Panc1 (cell line): ENCODE results near the gene CAVIN3. TPM values are rescaled to one million over a fixed set of nuclear protein-coding genes. Genes with fewer than 3 reads are reported as not detected.

Source experiments
- ATAC-seq: fragments of 200-7000 bp; cut with Tn5 transposase; 2 replicates; pipeline ENCODE4 v1.9.1; 2020; ENCODE audit warnings: mild to moderate bottlenecking, moderate library complexity
- Bru-seq: library from RNA; stranded (reverse); fragments of 400-500 nt; gene quantifications from one replicate; lab custom pipeline; 2021; lab: Mats Ljungman, UMichigan
- BruChase-seq, 2 experiments: library from RNA; stranded (reverse); fragments of 400-500 nt; gene quantifications; one replicate each; lab custom pipeline; 2021; lab: Mats Ljungman, UMichigan
- BruUV-seq: library from RNA; stranded (reverse); fragments of 400-500 nt; replicated peaks from 2 replicates; lab custom pipeline; 2021; lab: Mats Ljungman, UMichigan
- CTCF ChIA-PET: fragments of 300-600 bp; sonication (Branson Sonifier 250); formaldehyde crosslinking; loops from one replicate; lab custom pipeline; 2022; ENCODE audit warnings: antibody characterized with exemption; lab: Charles Lee
- POLR2A ChIA-PET: fragments of 300-600 bp; sonication (Branson Sonifier 250); formaldehyde crosslinking; loops from one replicate; lab custom pipeline; 2022; ENCODE audit warnings: antibody characterized with exemption; lab: Charles Lee
- DNase-seq: peaks from one replicate; pipeline ENCODE4 v3.0.0-alpha.2; 2010; ENCODE audit warnings: low read depth, low spot score
- H3K27ac ChIP-seq: 2 replicates; pipeline ENCODE4 v1.5.1; 2011; ENCODE audit warnings: mild to moderate bottlenecking, low read length, inconsistent platforms
- H3K27me3 ChIP-seq: fragments of 200-500 bp; sonication (Bioruptor generic); 2 replicates; pipeline ENCODE4 v1.6.0; 2014; ENCODE audit warnings: low read length, inconsistent platforms; ENCODE audit not compliant: control insufficient read depth, insufficient read depth
- H3K36me3 ChIP-seq: fragments of 200-500 bp; sonication (Bioruptor generic); 2 replicates; pipeline ENCODE4 v1.5.1; 2014; ENCODE audit warnings: inconsistent platforms, mild to moderate bottlenecking, low read length, moderate library complexity; ENCODE audit not compliant: control insufficient read depth, insufficient read depth
- H3K4me1 ChIP-seq: 2 replicates; pipeline ENCODE4 v1.5.1; 2011; ENCODE audit warnings: inconsistent platforms, mild to moderate bottlenecking, low read length, moderate library complexity; ENCODE audit not compliant: control insufficient read depth, insufficient read depth
- H3K4me3 ChIP-seq, 2 experiments: 2 replicates each; pipeline ENCODE4 v1.5.1; 2011 to 2012; ENCODE audit warnings: low read depth in 2 of 2, low read length in 2 of 2, mild to moderate bottlenecking in 2 of 2, inconsistent platforms in 1 of 2, moderate library complexity in 1 of 2
- H3K9me3 ChIP-seq: fragments of 200-500 bp; sonication (Bioruptor generic); 2 replicates; pipeline ENCODE4 v1.5.1; 2014; ENCODE audit warnings: low read depth, mild to moderate bottlenecking, inconsistent platforms, low read length, moderate library complexity; ENCODE audit not compliant: control insufficient read depth, insufficient read depth
- POLR2AphosphoS5 ChIP-seq: IDR thresholded peaks from 2 replicates; pipeline ENCODE4 v1.6.1; 2012; ENCODE audit warnings: mild to moderate bottlenecking, low read depth, low read length, moderate library complexity
- SIN3A ChIP-seq: IDR thresholded peaks from 2 replicates; pipeline ENCODE4 v1.6.1; 2012; ENCODE audit warnings: low read depth, mild to moderate bottlenecking, low read length, moderate library complexity, borderline replicate concordance; ENCODE audit not compliant: insufficient read depth
- TCF7L2 ChIP-seq: IDR thresholded peaks from 2 replicates; pipeline ENCODE4 v1.6.1; 2011; ENCODE audit warnings: mild to moderate bottlenecking, low read depth, low read length, inconsistent platforms
- in situ Hi-C: cut with HindIII; loops from 2 replicates; pipeline ENCODE4 v1.10.0; 2016; ENCODE audit warnings: low sequenced_read_pairs, low pct_unique_long_range_greater_than_20kb
- intact Hi-C: fragments of 100-400 bp; cut with micrococcal nuclease; formaldehyde crosslinking; loops from one replicate; pipeline ENCODE4 v1.10.0; 2022; ENCODE audit not compliant: unreplicated experiment
- long read RNA-seq: library from polyadenylated mRNA; unstranded; transcript quantifications from one replicate; pipeline ENCODE4 v2.0.0, GENCODE V29; 2021; ENCODE audit not compliant: unreplicated experiment
- polyA plus RNA-seq: library from polyadenylated mRNA; unstranded; fragments of >200 nt; gene quantifications from one replicate; pipeline ENCODE4 v1.2.1, GENCODE V29; 2012; ENCODE audit warnings: missing spikeins; ENCODE audit not compliant: insufficient read length
- total RNA-seq: library from RNA; stranded (reverse); gene quantifications from one replicate; pipeline ENCODE4 v1.2.1, GENCODE V29; 2021; ENCODE audit not compliant: unreplicated experiment
- TF ChIP-seq, protein P1 (sequence below): fragments of 450-650 bp; IDR thresholded peaks from 2 replicates; pipeline ENCODE4 v1.5.1; 2017; ENCODE audit warnings: mild to moderate bottlenecking
- TF ChIP-seq, protein P2 (sequence below), 2 experiments: IDR thresholded peaks; 2 replicates each; pipeline ENCODE4 v1.6.1; 2011 to 2012; ENCODE audit warnings: low read depth in 2 of 2, control low read depth in 1 of 2, low read length in 1 of 2, mild to moderate bottlenecking in 1 of 2, moderate library complexity in 1 of 2; ENCODE audit not compliant: insufficient read depth in 1 of 2

CAVIN3 gene, protein sequence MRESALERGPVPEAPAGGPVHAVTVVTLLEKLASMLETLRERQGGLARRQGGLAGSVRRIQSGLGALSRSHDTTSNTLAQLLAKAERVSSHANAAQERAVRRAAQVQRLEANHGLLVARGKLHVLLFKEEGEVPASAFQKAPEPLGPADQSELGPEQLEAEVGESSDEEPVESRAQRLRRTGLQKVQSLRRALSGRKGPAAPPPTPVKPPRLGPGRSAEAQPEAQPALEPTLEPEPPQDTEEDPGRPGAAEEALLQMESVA
- total RNA-seq (31.1 TPM), Bru-seq, nascent RNA (percentile 53 among the genes with signal in this experiment), BruChase-seq, experiment 1, labeled RNA remaining after a 2-hour chase (percentile 52 among the genes with signal in this experiment), BruChase-seq, experiment 2, labeled RNA remaining after a 6-hour chase (percentile 70 among the genes with signal in this experiment)
- polyA plus RNA-seq, result 26.7 TPM
- long read RNA-seq, transcript CAVIN3-201 (2 exons, 1,174 nt), result major isoform, 35 of 37 reads
- long read RNA-seq, partial matches to known transcripts, result 0 of 37 reads
- long read RNA-seq, other reads (novel, unspliced or antisense), result 0 of 37 reads

DNA sequence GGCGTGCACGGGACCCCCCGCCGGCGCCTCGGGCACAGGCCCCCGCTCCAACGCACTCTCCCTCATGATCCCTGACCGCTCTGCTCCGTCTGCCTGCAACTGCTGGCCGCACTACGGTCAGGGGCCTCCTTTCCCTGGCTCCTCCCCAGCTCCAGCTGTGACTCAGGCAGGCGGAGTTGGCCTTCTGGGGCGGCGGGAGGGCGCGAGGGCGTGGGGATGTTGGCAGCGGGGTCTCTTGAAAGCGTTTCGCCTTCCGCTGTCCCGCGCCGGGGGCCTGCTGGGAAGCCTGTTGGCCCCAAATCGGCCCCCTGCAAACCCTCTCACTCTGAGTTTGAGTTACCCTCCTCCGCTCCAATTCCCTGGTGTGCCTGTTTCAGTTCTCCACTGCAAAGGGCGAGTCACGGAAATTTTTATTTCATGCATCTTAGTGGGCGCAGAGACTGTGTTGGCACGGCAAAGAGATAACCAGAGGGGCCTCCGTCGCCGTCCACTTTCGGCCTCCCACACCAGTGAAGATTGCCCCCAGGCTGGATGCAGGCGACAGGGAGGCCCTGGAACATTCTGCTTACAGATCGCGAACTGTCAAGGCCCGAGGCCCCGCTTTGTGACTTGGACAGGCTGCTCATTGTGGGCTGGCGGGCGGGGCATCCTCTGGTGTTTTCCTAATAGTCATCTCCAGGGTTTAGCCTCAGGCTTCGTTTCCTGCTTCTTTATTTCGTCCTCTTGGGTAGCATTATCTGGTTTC, at the start of gene CAVIN3:
CAVIN3 (minus strand) TSS at position 91 of the 745 bp plus-strand sequence; CDS start at position 66, 25 bp downstream.
- ChIA-PET CTCF (interaction anchor here (0.6 to 1.5 kb wide), 3 partner anchors 43 to 329 kb away, joined by 3 to 4 read pairs (median 3); no protein-coding TSS in a partner anchor), POLR2A (interaction anchor here (0.6 kb wide), 2 partner anchors 155 to 732 kb away, joined by 5 to 7 read pairs; no protein-coding TSS in a partner anchor)
- no TSS peak for BruUV-seq
- no peaks in the 10 kb centered on the region for H3K9me3 ChIP-seq
- peak; percentile 77 for ATAC-seq
- H3K4me1 ChIP-seq, result peaks cover 15% of the 10 kb centered on the region
- TF ChIP-seq, protein P1, sequence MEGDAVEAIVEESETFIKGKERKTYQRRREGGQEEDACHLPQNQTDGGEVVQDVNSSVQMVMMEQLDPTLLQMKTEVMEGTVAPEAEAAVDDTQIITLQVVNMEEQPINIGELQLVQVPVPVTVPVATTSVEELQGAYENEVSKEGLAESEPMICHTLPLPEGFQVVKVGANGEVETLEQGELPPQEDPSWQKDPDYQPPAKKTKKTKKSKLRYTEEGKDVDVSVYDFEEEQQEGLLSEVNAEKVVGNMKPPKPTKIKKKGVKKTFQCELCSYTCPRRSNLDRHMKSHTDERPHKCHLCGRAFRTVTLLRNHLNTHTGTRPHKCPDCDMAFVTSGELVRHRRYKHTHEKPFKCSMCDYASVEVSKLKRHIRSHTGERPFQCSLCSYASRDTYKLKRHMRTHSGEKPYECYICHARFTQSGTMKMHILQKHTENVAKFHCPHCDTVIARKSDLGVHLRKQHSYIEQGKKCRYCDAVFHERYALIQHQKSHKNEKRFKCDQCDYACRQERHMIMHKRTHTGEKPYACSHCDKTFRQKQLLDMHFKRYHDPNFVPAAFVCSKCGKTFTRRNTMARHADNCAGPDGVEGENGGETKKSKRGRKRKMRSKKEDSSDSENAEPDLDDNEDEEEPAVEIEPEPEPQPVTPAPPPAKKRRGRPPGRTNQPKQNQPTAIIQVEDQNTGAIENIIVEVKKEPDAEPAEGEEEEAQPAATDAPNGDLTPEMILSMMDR, result no peak
- TF ChIP-seq, protein P2, sequence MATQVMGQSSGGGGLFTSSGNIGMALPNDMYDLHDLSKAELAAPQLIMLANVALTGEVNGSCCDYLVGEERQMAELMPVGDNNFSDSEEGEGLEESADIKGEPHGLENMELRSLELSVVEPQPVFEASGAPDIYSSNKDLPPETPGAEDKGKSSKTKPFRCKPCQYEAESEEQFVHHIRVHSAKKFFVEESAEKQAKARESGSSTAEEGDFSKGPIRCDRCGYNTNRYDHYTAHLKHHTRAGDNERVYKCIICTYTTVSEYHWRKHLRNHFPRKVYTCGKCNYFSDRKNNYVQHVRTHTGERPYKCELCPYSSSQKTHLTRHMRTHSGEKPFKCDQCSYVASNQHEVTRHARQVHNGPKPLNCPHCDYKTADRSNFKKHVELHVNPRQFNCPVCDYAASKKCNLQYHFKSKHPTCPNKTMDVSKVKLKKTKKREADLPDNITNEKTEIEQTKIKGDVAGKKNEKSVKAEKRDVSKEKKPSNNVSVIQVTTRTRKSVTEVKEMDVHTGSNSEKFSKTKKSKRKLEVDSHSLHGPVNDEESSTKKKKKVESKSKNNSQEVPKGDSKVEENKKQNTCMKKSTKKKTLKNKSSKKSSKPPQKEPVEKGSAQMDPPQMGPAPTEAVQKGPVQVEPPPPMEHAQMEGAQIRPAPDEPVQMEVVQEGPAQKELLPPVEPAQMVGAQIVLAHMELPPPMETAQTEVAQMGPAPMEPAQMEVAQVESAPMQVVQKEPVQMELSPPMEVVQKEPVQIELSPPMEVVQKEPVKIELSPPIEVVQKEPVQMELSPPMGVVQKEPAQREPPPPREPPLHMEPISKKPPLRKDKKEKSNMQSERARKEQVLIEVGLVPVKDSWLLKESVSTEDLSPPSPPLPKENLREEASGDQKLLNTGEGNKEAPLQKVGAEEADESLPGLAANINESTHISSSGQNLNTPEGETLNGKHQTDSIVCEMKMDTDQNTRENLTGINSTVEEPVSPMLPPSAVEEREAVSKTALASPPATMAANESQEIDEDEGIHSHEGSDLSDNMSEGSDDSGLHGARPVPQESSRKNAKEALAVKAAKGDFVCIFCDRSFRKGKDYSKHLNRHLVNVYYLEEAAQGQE (IDR thresholded peaks at IDR 0.05; ENCODE audit: insufficient read depth in 1 of 2, low read depth in 2 of 2, low read length in 1 of 2), result 0 out of 4 replicates have a peak, but pooled peaks of 1 of the 2 experiments have one; percentile 8
- intact Hi-C loops (no loop called here), in situ Hi-C loops (no loop called here)
- peak within 1 kb of the TSS; percentile 88 for H3K27ac ChIP-seq
- H3K36me3 ChIP-seq, result no peaks in the 10 kb centered on the region
- no peaks in the 10 kb centered on the region for H3K27me3 ChIP-seq
- no peak for DNase-seq
- H3K4me3 ChIP-seq, result peak within 1 kb of the TSS; percentile 50 to 85

DNA sequence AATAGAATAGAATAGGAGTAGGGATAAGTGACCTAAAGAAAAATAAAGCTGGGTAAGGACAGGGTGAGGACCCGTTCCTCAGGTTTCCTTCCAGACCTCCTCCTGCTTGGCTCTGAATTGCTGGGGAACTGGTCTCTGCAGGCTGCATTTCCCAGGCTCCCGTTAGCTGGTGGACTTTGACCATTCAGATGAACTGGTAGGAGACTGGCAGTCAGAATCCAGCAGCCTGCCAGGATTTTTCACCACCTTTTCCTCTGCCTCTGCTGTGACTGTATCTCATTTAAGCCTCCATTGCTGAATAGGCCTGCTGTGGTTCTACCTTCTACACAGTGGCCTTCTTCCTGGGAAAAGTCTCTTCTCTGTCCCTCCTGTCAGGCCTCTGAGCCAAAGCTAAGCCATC, 45.4 kb upstream of the CAVIN3 start:
- ATAC-seq (no peak), DNase-seq (no peak)
- Histone ChIP-seq H3K4me1 (no peaks in the 10 kb centered on the region), H3K27me3 (peaks cover 2% of the 10 kb centered on the region), H3K36me3 (no peaks in the 10 kb centered on the region), H3K9me3 (no peaks in the 10 kb centered on the region), H3K4me3 (no peak overlapping the region), H3K27ac (no peak overlapping the region)
- ChIA-PET POLR2A (no interaction called here), CTCF (no interaction called here)
- intact Hi-C loops, result no loop called here
- in situ Hi-C loops, result no loop called here
- BruUV-seq, result no TSS peak
- TF ChIP-seq, protein P1, result no peak
- no peak for TF ChIP-seq TCF7L2
- TF ChIP-seq, protein P2 (IDR thresholded peaks at IDR 0.05; ENCODE audit: insufficient read depth in 1 of 2, low read depth in 2 of 2, low read length in 1 of 2), result no peak
- no peak for TF ChIP-seq POLR2AphosphoS5
- no peak for TF ChIP-seq SIN3A
